ENCODE measurements around the gene JAGN1.

DNA sequence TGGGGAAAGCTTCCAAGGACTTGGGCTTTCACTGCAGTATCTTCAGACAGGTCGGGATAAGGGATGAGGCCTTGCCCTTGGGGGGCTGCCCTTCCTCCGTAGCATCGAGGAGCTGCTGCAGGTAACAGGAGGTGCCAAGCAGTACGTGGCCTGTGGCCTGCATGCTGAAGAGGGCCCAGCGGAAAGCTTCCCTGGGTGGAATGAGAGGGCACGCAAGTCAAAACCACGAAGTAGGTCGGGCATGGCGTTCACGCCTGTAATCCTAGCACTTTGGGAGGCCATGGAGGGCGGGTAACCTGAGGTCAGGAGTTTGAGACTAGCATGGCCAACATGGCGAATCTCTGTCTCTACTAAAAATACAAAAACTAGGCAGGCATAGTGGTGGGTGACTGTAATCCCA is 23.3 kb upstream of the JAGN1 start:
- TF ChIP-seq, protein P1, sequence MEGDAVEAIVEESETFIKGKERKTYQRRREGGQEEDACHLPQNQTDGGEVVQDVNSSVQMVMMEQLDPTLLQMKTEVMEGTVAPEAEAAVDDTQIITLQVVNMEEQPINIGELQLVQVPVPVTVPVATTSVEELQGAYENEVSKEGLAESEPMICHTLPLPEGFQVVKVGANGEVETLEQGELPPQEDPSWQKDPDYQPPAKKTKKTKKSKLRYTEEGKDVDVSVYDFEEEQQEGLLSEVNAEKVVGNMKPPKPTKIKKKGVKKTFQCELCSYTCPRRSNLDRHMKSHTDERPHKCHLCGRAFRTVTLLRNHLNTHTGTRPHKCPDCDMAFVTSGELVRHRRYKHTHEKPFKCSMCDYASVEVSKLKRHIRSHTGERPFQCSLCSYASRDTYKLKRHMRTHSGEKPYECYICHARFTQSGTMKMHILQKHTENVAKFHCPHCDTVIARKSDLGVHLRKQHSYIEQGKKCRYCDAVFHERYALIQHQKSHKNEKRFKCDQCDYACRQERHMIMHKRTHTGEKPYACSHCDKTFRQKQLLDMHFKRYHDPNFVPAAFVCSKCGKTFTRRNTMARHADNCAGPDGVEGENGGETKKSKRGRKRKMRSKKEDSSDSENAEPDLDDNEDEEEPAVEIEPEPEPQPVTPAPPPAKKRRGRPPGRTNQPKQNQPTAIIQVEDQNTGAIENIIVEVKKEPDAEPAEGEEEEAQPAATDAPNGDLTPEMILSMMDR (IDR thresholded peaks at IDR 0.05; ENCODE audit: low read depth, low read length), result no peak
- no peak for TF ChIP-seq EZH2phosphoT487 (IDR thresholded peaks at IDR 0.05; ENCODE audit: low read depth)
